Measurements from ENCODE around the gene PGAM2. TPM values are rescaled to one million over a fixed set of nuclear protein-coding genes. Genes with fewer than 3 reads are reported as not detected.
A peak's percentile ranks its signal among the peaks of the same experiment; 100 is the strongest.

The PGAM2 gene
- total RNA-seq, 1 experiment from 2014 or later = not detected

GRCh38 chr7:44086627-44087026 lies 21.3 kb upstream of the PGAM2 start:
- DNase-seq (ENCODE audit: low read depth) = no peak

- DNase-seq (ENCODE audit: low read depth) = no peak
These were observed 20.2 kb upstream of the PGAM2 start for GRCh38 chr7:44085546-44085945.

GRCh38 chr7:44084701-44085100 lies 19.3 kb upstream of the PGAM2 start:
- no peak for DNase-seq (ENCODE audit: low read depth)

- DNase-seq (ENCODE audit: low read depth) = no peak
These were observed 18.4 kb upstream of the PGAM2 start for GRCh38 chr7:44083796-44084195.

- DNase-seq (ENCODE audit: low read depth) = peak; percentile 100
These were observed 17.3 kb upstream of the PGAM2 start for GRCh38 chr7:44082541-44083207.

- no peak for DNase-seq (ENCODE audit: low read depth)
These were observed 15.9 kb upstream of the PGAM2 start for GRCh38 chr7:44081266-44081748.

GRCh38 chr7:44080686-44081265 lies 15.4 kb upstream of the PGAM2 start:
- no peak for DNase-seq (ENCODE audit: low read depth)

- no peak for DNase-seq (ENCODE audit: low read depth)
These were observed 14.8 kb upstream of the PGAM2 start for GRCh38 chr7:44080118-44080517.

GRCh38 chr7:44079331-44080021 lies 14.1 kb upstream of the PGAM2 start:
- DNase-seq (ENCODE audit: low read depth) = no peak

GRCh38 chr7:44078521-44078920 lies 13.2 kb upstream of the PGAM2 start:
- no peak for DNase-seq (ENCODE audit: low read depth)

GRCh38 chr7:44077681-44078091 lies 12.3 kb upstream of the PGAM2 start:
- DNase-seq (ENCODE audit: low read depth) = no peak

- DNase-seq (ENCODE audit: low read depth) = no peak
These were observed 11.7 kb upstream of the PGAM2 start for GRCh38 chr7:44077061-44077460.

- DNase-seq (ENCODE audit: low read depth) = no peak
These were observed 10.9 kb upstream of the PGAM2 start for GRCh38 chr7:44076101-44076895.

- no peak for DNase-seq (ENCODE audit: low read depth)
These were observed 10.1 kb upstream of the PGAM2 start for GRCh38 chr7:44075296-44076075.

GRCh38 chr7:44074349-44074695 lies 9.0 kb upstream of the PGAM2 start:
- no peak for DNase-seq (ENCODE audit: low read depth)

GRCh38 chr7:44073664-44074348 lies 8.4 kb upstream of the PGAM2 start:
- peak; percentile 62 for DNase-seq (ENCODE audit: low read depth)

GRCh38 chr7:44072364-44073231 lies 7.2 kb upstream of the PGAM2 start:
- DNase-seq (ENCODE audit: low read depth) = peak; percentile 89

GRCh38 chr7:44071726-44072363 lies 6.5 kb upstream of the PGAM2 start:
- DNase-seq (ENCODE audit: low read depth) = no peak

- no peak for DNase-seq (ENCODE audit: low read depth)
These were observed 2.7 kb upstream of the PGAM2 start for GRCh38 chr7:44068054-44068453.

Data from LHCN-M2 (cell line).